GM12801 (cell line): Measurements from ENCODE around the gene TGFB3.

Experiments
- CTCF ChIP-seq: IDR thresholded peaks from one replicate; pipeline ENCODE4 v1.5.1; 2011; ENCODE audit warnings: control low read depth; ENCODE audit not compliant: insufficient read length; ENCODE audit errors: extremely low read depth

TGFB3 gene

GRCh38 chr14:75979071-75979571, 2.7 kb downstream of the TGFB3 start:
- no peak for TF ChIP-seq CTCF

GRCh38 chr14:75978249-75978731, 3.5 kb downstream of the TGFB3 start:
- no peak for TF ChIP-seq CTCF

- TF ChIP-seq CTCF: no peak
Measured at GRCh38 chr14:75977582-75977943, 4.2 kb downstream of the TGFB3 start.

GRCh38 chr14:75976826-75977581, 4.8 kb downstream of the TGFB3 start:
- no peak for TF ChIP-seq CTCF

- no peak for TF ChIP-seq CTCF
Measured at GRCh38 chr14:75972801-75973421, 8.9 kb downstream of the TGFB3 start.

- TF ChIP-seq CTCF: no peak
Measured at GRCh38 chr14:75971509-75971908, 10.3 kb downstream of the TGFB3 start.

GRCh38 chr14:75970989-75971388, 10.8 kb downstream of the TGFB3 start:
- no peak for TF ChIP-seq CTCF
